Measurements from ENCODE around the gene SHISAL2A.

Gene SHISAL2A

GRCh38 chr1:52623812-52624211, 9.2 kb upstream of the SHISAL2A start:
- no peak for DNase-seq

GRCh38 chr1:52627028-52627427, 5.9 kb upstream of the SHISAL2A start:
- DNase-seq, result no peak

GRCh38 chr1:52628614-52629324, 4.2 kb upstream of the SHISAL2A start:
- no peak for DNase-seq

GRCh38 chr1:52629325-52629643, 3.7 kb upstream of the SHISAL2A start:
- DNase-seq, result no peak

DNA sequence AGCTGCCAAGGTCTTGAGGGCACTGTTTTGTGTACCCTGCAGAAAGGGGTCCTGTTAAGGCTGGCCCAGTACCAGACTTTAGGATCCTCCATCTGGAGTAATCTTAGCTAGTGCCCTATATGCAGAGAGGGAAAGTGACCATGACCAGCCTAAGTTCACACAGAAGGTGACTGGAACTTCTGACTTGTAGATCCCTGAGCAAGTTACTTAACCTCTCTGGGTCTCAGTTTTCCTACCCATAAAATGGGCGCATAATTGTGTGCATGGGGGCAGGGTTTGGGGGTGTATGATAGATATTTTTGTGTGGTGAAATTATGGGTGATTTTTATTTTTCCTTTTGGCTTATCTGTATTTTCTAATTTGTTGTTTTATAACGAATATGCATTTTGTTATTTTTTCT, 3.3 kb upstream of the SHISAL2A start:
- DNase-seq, result no peak

DNA sequence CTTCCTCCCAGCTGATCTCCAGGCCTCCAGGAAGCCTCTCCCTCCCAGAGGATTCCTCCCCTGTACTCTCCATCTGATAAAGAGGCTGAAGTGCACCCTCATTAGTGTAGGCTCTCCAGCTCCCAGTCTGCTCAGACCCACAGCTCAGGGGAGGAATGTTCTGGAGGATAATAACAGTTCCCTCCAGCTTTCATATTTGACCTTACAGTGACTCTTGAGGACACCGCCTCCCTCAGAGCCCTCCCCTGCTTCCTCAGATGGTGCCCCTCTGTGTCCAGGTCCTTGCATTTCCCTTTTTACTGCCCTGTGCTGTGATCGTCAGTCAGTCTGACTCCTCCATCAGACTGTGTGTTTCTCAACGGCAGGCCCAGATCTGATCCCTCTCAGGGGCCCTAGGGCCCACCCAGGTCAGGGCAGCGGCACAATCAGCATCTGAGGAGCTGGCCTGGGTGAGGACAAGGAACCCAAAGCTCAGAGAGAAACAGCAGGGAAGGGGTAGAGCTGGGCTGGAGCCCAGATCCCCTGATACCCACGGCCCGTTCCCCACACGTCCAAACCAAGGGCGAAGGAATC, 1.1 kb upstream of the SHISAL2A start:
- no peak for DNase-seq

DNA sequence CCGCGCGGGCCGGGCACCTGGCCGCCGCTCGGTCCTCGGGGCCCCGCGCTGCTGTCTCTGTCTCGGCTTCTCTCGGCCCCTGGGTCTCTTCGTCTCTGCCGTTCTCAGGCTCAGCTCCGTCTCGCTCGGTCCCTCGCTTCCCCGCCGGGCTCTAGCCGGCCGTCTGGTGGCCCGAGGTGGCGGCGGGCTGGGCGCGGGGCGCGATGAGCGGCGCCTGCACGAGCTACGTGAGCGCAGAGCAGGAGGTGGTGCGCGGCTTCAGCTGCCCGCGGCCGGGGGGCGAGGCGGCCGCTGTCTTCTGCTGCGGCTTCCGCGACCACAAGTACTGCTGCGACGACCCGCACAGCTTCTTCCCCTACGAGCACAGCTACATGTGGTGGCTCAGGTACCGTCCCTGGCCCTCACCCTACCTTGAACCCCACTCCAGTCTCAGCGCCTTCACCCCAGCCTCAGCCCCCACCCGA, 355 bp downstream of the SHISAL2A start:
- DNase-seq, result no peak

- DNase-seq, result no peak
Measured at GRCh38 chr1:52634111-52634510, 1.1 kb downstream of the SHISAL2A start.

GRCh38 chr1:52635321-52636089, 2.5 kb downstream of the SHISAL2A start:
- DNase-seq, result no peak

- DNase-seq, result no peak
Measured at GRCh38 chr1:52636721-52637695, 4.0 kb downstream of the SHISAL2A start.

- DNase-seq, result no peak
Measured at GRCh38 chr1:52637946-52638345, 5.0 kb downstream of the SHISAL2A start.

GRCh38 chr1:52640697-52641096, 7.7 kb downstream of the SHISAL2A start:
- no peak for DNase-seq

DNA sequence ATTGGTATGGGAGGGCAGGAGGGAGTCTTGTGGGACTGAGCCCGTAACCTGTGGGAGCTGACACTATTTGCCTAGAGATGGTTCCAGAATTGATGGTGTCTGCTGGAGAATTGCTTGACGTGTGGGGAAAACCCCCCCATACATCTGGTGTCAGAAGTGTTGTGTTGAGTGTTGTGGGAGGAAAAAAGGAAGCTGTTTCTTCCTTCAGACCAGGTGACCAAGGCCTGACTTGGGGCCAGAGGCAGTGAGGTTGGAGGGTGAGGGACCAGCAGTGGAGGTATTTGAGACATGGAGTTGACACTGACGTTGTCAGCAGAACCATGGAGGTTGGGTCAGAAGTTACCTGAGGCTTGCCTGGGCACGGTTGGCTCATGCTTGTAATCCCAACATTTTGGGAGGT, 8.3 kb downstream of the SHISAL2A start:
- DNase-seq, result no peak

GRCh38 chr1:52645261-52645660, 12.3 kb downstream of the SHISAL2A start:
- no peak for DNase-seq

DNA sequence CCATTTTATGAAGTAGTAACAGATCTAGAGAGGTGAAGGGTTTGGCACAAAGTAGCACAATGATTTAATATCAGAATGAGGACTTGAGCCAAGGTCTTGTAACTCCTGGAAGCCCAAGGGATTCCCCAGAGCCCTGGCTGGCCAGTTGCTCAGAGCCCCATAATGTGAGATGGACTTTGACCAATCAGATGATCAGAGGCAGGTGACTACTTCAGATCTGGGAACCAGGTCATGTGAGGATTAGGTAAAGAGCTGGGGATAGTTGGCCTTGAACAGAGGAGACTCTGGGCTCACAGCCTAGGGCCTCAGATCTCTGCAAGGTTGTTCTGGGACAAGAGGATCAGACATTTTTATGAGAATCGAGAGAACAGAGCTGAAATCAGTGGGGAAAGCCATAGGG, 18.9 kb downstream of the SHISAL2A start:
- no peak for DNase-seq

- no peak for DNase-seq
Measured at GRCh38 chr1:52653207-52653849, 20.4 kb downstream of the SHISAL2A start.

GRCh38 chr1:52654063-52654462, 21.1 kb downstream of the SHISAL2A start:
- DNase-seq, result no peak

- DNase-seq, result no peak
Measured at GRCh38 chr1:52657702-52658101, 24.7 kb downstream of the SHISAL2A start.

DNA sequence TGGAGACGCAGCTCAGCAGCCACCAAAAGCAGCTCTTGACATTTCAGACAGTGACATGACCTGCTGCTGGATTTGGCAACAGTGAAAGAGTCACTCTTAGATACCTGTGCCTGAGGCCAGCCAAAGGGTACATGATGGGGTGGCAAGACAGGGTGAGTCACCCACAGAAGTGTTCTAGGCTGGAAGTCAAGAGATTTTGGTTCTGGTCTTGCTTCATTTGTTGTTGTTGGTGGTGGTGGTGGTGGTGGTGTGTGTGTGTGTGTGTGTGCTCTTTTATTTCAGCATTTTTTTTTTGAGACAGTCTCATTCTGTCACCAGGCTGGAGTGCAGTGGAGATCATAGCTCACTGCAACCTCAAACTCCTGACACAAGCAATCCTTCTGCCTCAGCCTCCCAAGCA, 25.8 kb downstream of the SHISAL2A start:
- DNase-seq, result no peak

GRCh38 chr1:52659356-52659755, 26.4 kb downstream of the SHISAL2A start:
- no peak for DNase-seq

GRCh38 chr1:52659851-52660596, 27.1 kb downstream of the SHISAL2A start:
- no peak for DNase-seq

DNA sequence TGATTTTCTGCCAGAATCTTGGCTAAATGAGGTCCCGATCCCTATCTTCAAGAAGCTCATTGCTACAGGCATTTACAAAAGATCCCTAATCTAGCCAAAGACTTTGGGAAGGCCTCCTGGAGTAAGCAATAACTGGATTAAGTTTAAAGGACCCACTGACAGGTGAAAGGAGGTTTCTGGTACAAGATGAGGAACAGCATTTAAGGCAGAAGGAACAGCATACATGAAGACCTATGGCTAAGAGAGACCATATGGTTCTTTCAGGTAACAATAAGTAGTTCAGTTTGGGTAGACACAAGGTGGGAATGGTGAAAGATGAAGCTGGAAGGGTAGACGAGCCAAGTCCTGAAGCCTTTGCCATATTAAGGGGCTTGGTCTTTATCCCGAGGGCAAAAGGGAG, 27.8 kb downstream of the SHISAL2A start:
- no peak for DNase-seq

Measured in NCI-H524 treated with DMSO at 0.1 percent for 48 hours (cell line).